Rectal smooth muscle tissue (tissue), 1 donor: Measurements from ENCODE around the gene SORCS1.

Experiments
- H3K27ac ChIP-seq: one replicate; pipeline ENCODE4 v1.7.0; 2013; ENCODE audit warnings: low read depth, low read length, inconsistent platforms
- H3K27me3 ChIP-seq: one replicate; pipeline ENCODE4 v1.7.0; 2013; ENCODE audit warnings: low read length; ENCODE audit not compliant: control insufficient read depth, insufficient read depth
- H3K36me3 ChIP-seq: one replicate; pipeline ENCODE4 v1.7.0; 2013; ENCODE audit warnings: low read length; ENCODE audit not compliant: control insufficient read depth, insufficient read depth
- H3K4me1 ChIP-seq: one replicate; pipeline ENCODE4 v1.7.0; 2013; ENCODE audit warnings: low read length; ENCODE audit not compliant: control insufficient read depth, insufficient read depth
- H3K4me3 ChIP-seq: one replicate; pipeline ENCODE4 v1.7.0; 2013; ENCODE audit warnings: low read length
- H3K9ac ChIP-seq: one replicate; pipeline ENCODE4 v1.7.0; 2013; ENCODE audit warnings: low read length

Gene SORCS1

GRCh38 chr10:106874604-106874889 is 290.0 kb downstream of the SORCS1 start:
- Histone ChIP-seq H3K27ac (no peak overlapping the region), H3K4me3 (no peak overlapping the region)

GRCh38 chr10:106873770-106874603 is 290.5 kb downstream of the SORCS1 start:
- no peaks in the 10 kb centered on the region for H3K36me3 ChIP-seq
- no peak overlapping the region for H3K27ac ChIP-seq
- no peak overlapping the region for H3K9ac ChIP-seq
- H3K27me3 ChIP-seq = no peaks in the 10 kb centered on the region
- H3K4me3 ChIP-seq = no peak overlapping the region
- no peaks in the 10 kb centered on the region for H3K4me1 ChIP-seq

More at GRCh38 chr10:106874604-106874889, 290.0 kb downstream of the SORCS1 start:
- Histone ChIP-seq H3K36me3 (no peaks in the 10 kb centered on the region), H3K4me1 (no peaks in the 10 kb centered on the region), H3K9ac (no peak overlapping the region), H3K27me3 (no peaks in the 10 kb centered on the region)

GRCh38 chr10:106872176-106872575 is 292.3 kb downstream of the SORCS1 start:
- no peak overlapping the region for H3K27ac ChIP-seq
- no peaks in the 10 kb centered on the region for H3K27me3 ChIP-seq
- H3K36me3 ChIP-seq = no peaks in the 10 kb centered on the region
- H3K9ac ChIP-seq = no peak overlapping the region
- no peaks in the 10 kb centered on the region for H3K4me1 ChIP-seq
- H3K4me3 ChIP-seq = no peak overlapping the region

- Histone ChIP-seq H3K27ac (no peak overlapping the region), H3K27me3 (no peaks in the 10 kb centered on the region), H3K4me1 (no peaks in the 10 kb centered on the region), H3K36me3 (no peaks in the 10 kb centered on the region), H3K4me3 (no peak overlapping the region), H3K9ac (no peak overlapping the region)
Measured at GRCh38 chr10:106866244-106866845, 298.2 kb downstream of the SORCS1 start.

GRCh38 chr10:106864031-106864430 is 300.5 kb downstream of the SORCS1 start:
- Histone ChIP-seq H3K9ac (no peak overlapping the region), H3K4me1 (no peaks in the 10 kb centered on the region), H3K27me3 (no peaks in the 10 kb centered on the region), H3K36me3 (no peaks in the 10 kb centered on the region), H3K27ac (no peak overlapping the region), H3K4me3 (no peak overlapping the region)

GRCh38 chr10:106863549-106863948 is 301.0 kb downstream of the SORCS1 start:
- Histone ChIP-seq H3K36me3 (no peaks in the 10 kb centered on the region), H3K4me3 (no peak overlapping the region), H3K27ac (no peak overlapping the region), H3K4me1 (no peaks in the 10 kb centered on the region), H3K27me3 (no peaks in the 10 kb centered on the region), H3K9ac (no peak overlapping the region)

GRCh38 chr10:106859892-106860652 is 304.4 kb downstream of the SORCS1 start:
- Histone ChIP-seq H3K9ac (no peak overlapping the region), H3K4me3 (no peak overlapping the region), H3K36me3 (no peaks in the 10 kb centered on the region), H3K27ac (no peak overlapping the region), H3K4me1 (no peaks in the 10 kb centered on the region), H3K27me3 (no peaks in the 10 kb centered on the region)

GRCh38 chr10:106857728-106858127 is 306.8 kb downstream of the SORCS1 start:
- H3K9ac ChIP-seq = no peak overlapping the region
- no peaks in the 10 kb centered on the region for H3K27me3 ChIP-seq
- H3K4me1 ChIP-seq = no peaks in the 10 kb centered on the region
- H3K36me3 ChIP-seq = no peaks in the 10 kb centered on the region
- no peak overlapping the region for H3K4me3 ChIP-seq
- no peak overlapping the region for H3K27ac ChIP-seq

GRCh38 chr10:106857213-106857612 is 307.3 kb downstream of the SORCS1 start:
- no peaks in the 10 kb centered on the region for H3K27me3 ChIP-seq
- no peaks in the 10 kb centered on the region for H3K36me3 ChIP-seq
- no peak overlapping the region for H3K4me3 ChIP-seq
- no peak overlapping the region for H3K27ac ChIP-seq
- H3K9ac ChIP-seq = no peak overlapping the region
- H3K4me1 ChIP-seq = no peaks in the 10 kb centered on the region

- Histone ChIP-seq H3K4me1 (peaks cover 10% of the 10 kb centered on the region), H3K9ac (no peak overlapping the region), H3K4me3 (no peak overlapping the region), H3K27ac (no peak overlapping the region), H3K27me3 (no peaks in the 10 kb centered on the region), H3K36me3 (no peaks in the 10 kb centered on the region)
Measured at GRCh38 chr10:106836933-106837663, 327.4 kb downstream of the SORCS1 start.

GRCh38 chr10:106832846-106833245 is 331.7 kb downstream of the SORCS1 start:
- no peak overlapping the region for H3K4me3 ChIP-seq
- H3K27ac ChIP-seq = no peak overlapping the region
- H3K4me1 ChIP-seq = no peaks in the 10 kb centered on the region
- H3K9ac ChIP-seq = no peak overlapping the region
- no peaks in the 10 kb centered on the region for H3K36me3 ChIP-seq
- no peaks in the 10 kb centered on the region for H3K27me3 ChIP-seq

GRCh38 chr10:106830471-106830870 is 334.0 kb downstream of the SORCS1 start:
- no peak overlapping the region for H3K4me3 ChIP-seq
- no peaks in the 10 kb centered on the region for H3K27me3 ChIP-seq
- H3K9ac ChIP-seq = no peak overlapping the region
- H3K27ac ChIP-seq = no peak overlapping the region
- H3K36me3 ChIP-seq = no peaks in the 10 kb centered on the region
- H3K4me1 ChIP-seq = no peaks in the 10 kb centered on the region
